Central memory CD8-positive, alpha-beta T cell (primary cell): ENCODE measurements around the gene MAST3.

ENCODE experiments used
- ATAC-seq: fragments of 150-1000 bp; cut with Tn5 transposase; replicated peaks from 2 replicates; pipeline ENCODE4 v1.10.0; 2022; ENCODE audit warnings: mild to moderate bottlenecking, moderate FRiP score, moderate number of reproducible peaks; ENCODE audit not compliant: poor library complexity, severe bottlenecking; ENCODE audit errors: extremely low read depth
- DNase-seq, 2 donors: peaks; one replicate each; pipeline ENCODE4 v3.0.0; 2021; ENCODE audit warnings: low spot score in 2 of 2
- H3K27ac Mint-ChIP-seq: one replicate; pipeline ENCODE4 v1.8.0; 2022; ENCODE audit warnings: low read depth, mild to moderate bottlenecking, moderate library complexity, mixed read lengths
- H3K27me3 Mint-ChIP-seq: one replicate; pipeline ENCODE4 v1.8.0; 2022; ENCODE audit warnings: mixed read lengths
- H3K36me3 Mint-ChIP-seq: one replicate; pipeline ENCODE4 v1.8.0; 2022; ENCODE audit warnings: mild to moderate bottlenecking, moderate library complexity, mixed read lengths; ENCODE audit not compliant: insufficient read depth
- H3K4me1 Mint-ChIP-seq: one replicate; pipeline ENCODE4 v1.8.0; 2022; ENCODE audit warnings: mixed read lengths
- H3K4me3 Mint-ChIP-seq: one replicate; pipeline ENCODE4 v1.8.0; 2022; ENCODE audit warnings: mild to moderate bottlenecking, moderate library complexity, mixed read lengths
- H3K9me3 Mint-ChIP-seq: one replicate; pipeline ENCODE4 v1.8.0; 2022; ENCODE audit warnings: mixed read lengths

MAST3 gene

DNA sequence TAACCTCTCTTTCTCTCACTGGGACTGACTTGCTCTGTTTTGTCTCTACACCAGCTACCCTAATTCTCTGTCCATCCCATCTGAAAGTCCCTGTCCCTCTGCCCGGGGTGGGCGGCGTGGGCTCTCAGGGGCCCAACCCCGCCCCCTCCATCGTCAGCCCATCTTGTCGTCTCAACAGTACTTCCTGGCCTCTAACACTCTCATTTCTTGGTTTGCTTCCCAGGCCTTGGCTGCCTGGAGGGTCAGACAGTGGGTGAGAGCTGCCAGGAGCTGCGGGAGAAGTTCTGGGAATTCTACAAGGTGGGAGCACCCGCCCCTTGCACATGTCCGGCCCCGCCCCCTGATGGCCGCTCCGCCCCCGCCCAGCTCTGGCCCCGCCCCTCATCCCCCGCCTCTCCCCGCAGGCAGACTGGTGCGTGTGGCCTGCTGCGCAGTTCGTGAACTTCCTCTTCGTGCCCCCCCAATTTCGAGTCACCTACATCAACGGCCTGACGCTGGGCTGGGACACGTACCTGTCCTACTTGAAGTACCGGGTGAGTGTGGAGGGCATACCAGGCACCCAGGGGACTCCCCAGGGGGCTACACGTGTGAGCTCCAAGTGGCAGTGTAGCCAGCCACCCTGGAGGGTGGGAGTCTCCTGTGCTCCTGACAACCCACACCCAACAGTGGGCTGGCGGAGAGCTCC lies 97.1 kb downstream of the MAST3 start:
- peaks cover 18% of the 10 kb centered on the region for H3K36me3 Mint-ChIP-seq
- ATAC-seq (no peak), DNase-seq (no peak)
- H3K27me3 Mint-ChIP-seq, result no peaks in the 10 kb centered on the region
- H3K9me3 Mint-ChIP-seq, result no peaks in the 10 kb centered on the region
- H3K4me3 Mint-ChIP-seq, result peak overlapping the region; percentile 80
- peaks cover 22% of the 10 kb centered on the region for H3K4me1 Mint-ChIP-seq
- H3K27ac Mint-ChIP-seq, result no peak overlapping the region

DNA sequence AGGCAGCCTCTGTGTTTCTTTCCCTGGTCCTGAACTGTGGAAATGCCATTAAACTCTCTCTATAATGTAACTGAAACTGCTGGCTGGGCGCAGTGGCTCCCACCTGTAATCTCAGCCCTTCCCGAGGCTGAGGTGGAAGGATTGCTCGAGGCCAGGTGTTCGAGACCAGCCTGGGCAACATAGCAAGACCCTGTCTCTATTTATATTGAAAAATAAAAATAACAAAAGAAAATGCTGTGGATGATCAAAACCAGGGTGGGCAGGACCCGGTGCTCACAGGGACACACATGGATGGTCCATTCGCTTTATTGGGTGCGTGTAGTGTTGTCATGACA lies 98.9 kb downstream of the MAST3 start:
- Mint-ChIP-seq H3K9me3 (no peaks in the 10 kb centered on the region), H3K27me3 (no peaks in the 10 kb centered on the region), H3K4me3 (no peak overlapping the region), H3K27ac (no peak overlapping the region), H3K36me3 (peaks cover 20% of the 10 kb centered on the region), H3K4me1 (peaks cover 22% of the 10 kb centered on the region)
- DNase-seq (no peak), ATAC-seq (no peak)

DNA sequence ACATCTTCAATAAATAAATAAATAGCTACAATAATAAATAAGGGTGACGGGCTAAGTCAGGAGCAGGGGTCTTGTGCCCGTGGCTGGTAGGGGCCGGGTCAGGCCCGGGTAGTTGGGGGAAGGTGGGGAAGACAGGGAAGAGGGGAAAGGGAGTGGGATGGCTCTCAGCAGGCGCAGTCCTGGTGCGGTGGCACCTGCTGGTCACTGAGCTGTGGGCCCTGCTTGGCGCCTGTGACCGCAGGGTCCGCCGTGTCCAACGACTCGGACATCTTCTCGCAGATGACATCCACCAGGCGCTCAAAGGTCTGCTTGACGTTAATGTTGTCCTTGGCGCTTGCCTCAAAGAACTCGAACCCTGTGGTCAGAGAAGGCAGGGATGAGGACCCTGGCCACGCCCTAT lies 99.7 kb downstream of the MAST3 start:
- no peak for ATAC-seq
- Mint-ChIP-seq H3K9me3 (no peaks in the 10 kb centered on the region), H3K4me1 (peaks cover 20% of the 10 kb centered on the region), H3K27me3 (no peaks in the 10 kb centered on the region), H3K27ac (no peak overlapping the region), H3K4me3 (no peak overlapping the region), H3K36me3 (peaks cover 15% of the 10 kb centered on the region)
- no peak for DNase-seq

DNA sequence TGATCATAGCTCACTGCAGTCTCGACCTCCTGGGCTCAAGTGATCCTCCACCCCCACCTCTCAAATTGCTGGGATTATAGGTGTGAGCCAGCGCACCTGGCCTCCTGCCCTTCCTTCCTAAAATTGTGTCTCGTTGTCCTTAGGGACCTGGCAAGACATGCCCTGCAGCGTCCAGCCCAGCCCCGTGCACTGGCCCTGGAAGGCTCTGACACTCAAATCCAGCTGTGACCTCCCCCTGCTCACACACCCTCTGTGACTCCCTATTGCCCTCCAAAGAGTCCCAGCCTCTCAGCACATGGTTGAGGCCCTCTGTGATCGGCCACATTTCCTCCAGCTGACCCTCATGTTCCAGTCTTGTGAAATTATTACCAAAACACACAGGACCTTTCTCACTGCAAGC lies 100.4 kb downstream of the MAST3 start:
- DNase-seq, result no peak
- no peak overlapping the region for H3K4me3 Mint-ChIP-seq
- peaks cover 24% of the 10 kb centered on the region for H3K4me1 Mint-ChIP-seq
- no peaks in the 10 kb centered on the region for H3K27me3 Mint-ChIP-seq
- H3K27ac Mint-ChIP-seq, result peak overlapping the region; percentile 18
- ATAC-seq, result no peak
- H3K36me3 Mint-ChIP-seq, result peaks cover 12% of the 10 kb centered on the region
- H3K9me3 Mint-ChIP-seq, result no peaks in the 10 kb centered on the region

DNA sequence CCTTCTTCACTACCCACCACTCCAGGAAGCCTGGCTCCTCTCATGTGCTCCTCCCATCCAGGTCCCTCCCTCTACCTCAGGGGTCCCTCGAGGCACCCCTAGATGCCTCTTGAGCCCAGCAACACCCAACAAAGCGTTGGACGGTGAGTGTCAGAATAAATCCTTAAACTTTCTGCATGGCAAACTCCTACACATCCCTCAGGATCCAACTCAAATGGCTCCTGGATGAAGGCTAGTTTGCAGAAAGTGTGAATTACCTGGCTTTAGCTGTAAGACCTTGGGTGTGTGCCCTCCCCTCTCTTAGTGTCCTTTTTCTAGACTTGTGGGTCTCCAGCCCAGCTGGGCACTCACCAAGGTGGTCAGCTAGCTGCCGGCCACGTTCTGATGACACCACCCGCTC lies 100.8 kb downstream of the MAST3 start:
- Mint-ChIP-seq H3K4me1 (peaks cover 29% of the 10 kb centered on the region), H3K9me3 (no peaks in the 10 kb centered on the region)

More for the DNA sequence above, 100.8 kb downstream of the MAST3 start:
- no peak overlapping the region for H3K4me3 Mint-ChIP-seq
- DNase-seq (no peak), ATAC-seq (no peak)
- no peaks in the 10 kb centered on the region for H3K27me3 Mint-ChIP-seq
- H3K27ac Mint-ChIP-seq, result peak overlapping the region; percentile 18
- H3K36me3 Mint-ChIP-seq, result peaks cover 12% of the 10 kb centered on the region
